ENCODE results near the gene GPR153. TPM values are rescaled to one million over a fixed set of nuclear protein-coding genes. Genes with fewer than 3 reads are reported as not detected.
A peak's percentile ranks its signal among the peaks of the same experiment; 100 is the strongest.

GPR153 gene
- total RNA-seq, 1 experiment from 2014 or later: 3.2 TPM

DNA sequence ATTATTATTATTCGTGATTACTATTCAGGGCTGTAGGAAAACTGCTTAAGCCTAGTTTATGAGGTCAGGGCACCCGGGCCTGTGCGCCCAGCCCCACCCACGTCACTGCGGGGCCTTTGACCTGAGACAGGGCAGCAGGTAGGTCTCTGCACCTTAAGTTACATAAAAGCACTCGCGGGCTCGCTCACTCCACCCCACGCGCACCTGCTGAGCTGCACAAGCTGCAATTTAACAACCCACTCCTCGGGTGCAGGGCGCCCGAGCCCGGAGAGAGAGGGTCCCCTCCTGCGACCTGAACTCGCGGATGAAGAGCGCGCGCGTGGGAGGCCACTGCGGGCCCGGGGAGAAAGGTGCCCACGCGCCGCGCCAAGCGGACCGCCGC lies 25.6 kb downstream of the GPR153 start:
- Histone ChIP-seq H3K4me1 (0 out of 2 replicates have a peak, but pooled peaks cover 12% of the 10 kb centered on the region), H3K36me3 (ENCODE audit: control insufficient read depth, insufficient read depth, low read length) (peaks cover 2% of the 10 kb centered on the region; the same call in 1 of the 2 replicates), H3K9me3 (no peaks in the 10 kb centered on the region), H3K4me3 (ENCODE audit: low read depth, low read length) (peak overlapping the region; percentile 58), H3K27me3 (replicated peaks; ENCODE audit: control insufficient read depth, insufficient read depth, low read length) (no peaks in the 10 kb centered on the region)
- BruUV-seq (replicated peaks): no TSS peak
- ChIA-PET POLR2A (interaction anchor here (0.6 to 1.7 kb wide), 4 partner anchors 10 to 102 kb away, joined by 3 to 6 read pairs (median 4); partner anchors contain the start of gene RNF207), CTCF (interaction anchor here (1.0 kb wide), 1 partner anchor 29 kb away, joined by 5 read pairs; no protein-coding TSS in a partner anchor)
- Mint-ChIP-seq H3K36me3 (ENCODE audit: insufficient read depth, unreplicated experiment) (peaks cover 35% of the 10 kb centered on the region), H3K9me3 (ENCODE audit: unreplicated experiment) (no peaks in the 10 kb centered on the region), H3K27ac (ENCODE audit: unreplicated experiment) (peak overlapping the region; percentile 69), H3K4me1 (ENCODE audit: low read depth, unreplicated experiment) (no peaks in the 10 kb centered on the region), H3K27me3 (ENCODE audit: insufficient read depth, unreplicated experiment) (no peaks in the 10 kb centered on the region), H3K4me3 (ENCODE audit: unreplicated experiment) (peak overlapping the region; percentile 74)
- TF ChIP-seq, protein P1, sequence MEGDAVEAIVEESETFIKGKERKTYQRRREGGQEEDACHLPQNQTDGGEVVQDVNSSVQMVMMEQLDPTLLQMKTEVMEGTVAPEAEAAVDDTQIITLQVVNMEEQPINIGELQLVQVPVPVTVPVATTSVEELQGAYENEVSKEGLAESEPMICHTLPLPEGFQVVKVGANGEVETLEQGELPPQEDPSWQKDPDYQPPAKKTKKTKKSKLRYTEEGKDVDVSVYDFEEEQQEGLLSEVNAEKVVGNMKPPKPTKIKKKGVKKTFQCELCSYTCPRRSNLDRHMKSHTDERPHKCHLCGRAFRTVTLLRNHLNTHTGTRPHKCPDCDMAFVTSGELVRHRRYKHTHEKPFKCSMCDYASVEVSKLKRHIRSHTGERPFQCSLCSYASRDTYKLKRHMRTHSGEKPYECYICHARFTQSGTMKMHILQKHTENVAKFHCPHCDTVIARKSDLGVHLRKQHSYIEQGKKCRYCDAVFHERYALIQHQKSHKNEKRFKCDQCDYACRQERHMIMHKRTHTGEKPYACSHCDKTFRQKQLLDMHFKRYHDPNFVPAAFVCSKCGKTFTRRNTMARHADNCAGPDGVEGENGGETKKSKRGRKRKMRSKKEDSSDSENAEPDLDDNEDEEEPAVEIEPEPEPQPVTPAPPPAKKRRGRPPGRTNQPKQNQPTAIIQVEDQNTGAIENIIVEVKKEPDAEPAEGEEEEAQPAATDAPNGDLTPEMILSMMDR (IDR thresholded peaks at IDR 0.05; ENCODE audit: insufficient read depth in 1 of 2, low read depth in 1 of 2, low read length in 1 of 2, severe bottlenecking in 1 of 2, unreplicated experiment in 1 of 2): no peak
- peak in 1 of 2 experiments; percentile 32 for DNase-seq
- intact Hi-C loops (cut with micrococcal nuclease; ENCODE audit: unreplicated experiment): loop anchor here (5.0 kb wide), 1 partner anchor 38 kb away; the partner anchor contains the start of gene RPL22

DNA sequence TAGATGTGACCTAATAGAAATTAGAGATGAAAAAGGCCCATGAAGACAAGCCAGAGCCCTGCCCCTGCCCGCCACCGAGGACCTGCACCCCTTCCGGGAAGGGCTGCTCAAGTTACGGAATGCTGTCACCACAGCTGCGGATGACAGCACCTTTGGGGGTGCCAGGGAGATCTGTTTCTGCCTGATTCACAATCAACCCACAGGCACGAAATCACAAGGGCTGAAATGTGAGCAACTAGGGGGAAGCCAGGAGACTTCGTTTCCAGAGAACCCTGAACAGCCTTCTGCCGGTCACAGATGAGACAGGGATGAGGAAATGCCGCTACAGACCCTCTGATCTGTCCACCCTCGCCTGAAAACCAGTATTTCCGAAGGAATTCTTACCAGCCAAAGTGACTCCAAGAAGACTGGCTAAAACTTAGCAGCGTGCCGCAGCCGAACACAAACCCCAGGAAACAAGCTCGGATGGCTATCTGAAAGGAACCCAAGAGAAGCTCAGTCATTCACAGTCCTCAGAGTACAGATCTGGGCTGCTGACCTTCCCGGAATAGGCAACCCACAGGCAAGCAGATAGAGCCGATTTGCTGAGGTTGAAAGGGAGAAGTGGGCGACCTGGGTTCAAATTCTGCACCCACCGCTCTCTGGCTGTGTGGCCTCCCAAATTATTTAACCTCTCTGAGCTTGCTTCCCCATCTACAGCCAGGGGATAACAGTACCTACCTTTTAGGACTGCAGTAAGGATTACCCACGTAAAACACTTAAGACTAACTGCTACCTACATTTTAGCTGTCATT lies 26.2 kb downstream of the GPR153 start:
- H3K4me3 ChIP-seq (ENCODE audit: low read depth, low read length): peak overlapping the region; percentile 58
- TF ChIP-seq, protein P1 (IDR thresholded peaks at IDR 0.05; ENCODE audit: insufficient read depth in 1 of 2, low read depth in 1 of 2, low read length in 1 of 2, severe bottlenecking in 1 of 2, unreplicated experiment in 1 of 2): no peak
- no peaks in the 10 kb centered on the region for H3K27me3 Mint-ChIP-seq (ENCODE audit: insufficient read depth, unreplicated experiment)
- intact Hi-C loops (cut with micrococcal nuclease; ENCODE audit: unreplicated experiment): loop anchor here (5.0 kb wide), 1 partner anchor 37 kb away; the partner anchor contains the start of gene RPL22
- no peaks in the 10 kb centered on the region for H3K4me1 Mint-ChIP-seq (ENCODE audit: low read depth, unreplicated experiment)
- DNase-seq: no peak
- peak overlapping the region; percentile 69 for H3K27ac Mint-ChIP-seq (ENCODE audit: unreplicated experiment)
- no peaks in the 10 kb centered on the region for H3K9me3 ChIP-seq
- CTCF ChIA-PET: interaction anchor here (0.7 to 1.0 kb wide), 2 partner anchors 11 to 28 kb away, joined by 4 to 5 read pairs; no protein-coding TSS in a partner anchor
- peaks cover 2% of the 10 kb centered on the region; the same call in 1 of the 2 replicates for H3K36me3 ChIP-seq (ENCODE audit: control insufficient read depth, insufficient read depth, low read length)
- no TSS peak for BruUV-seq (replicated peaks)
- peak overlapping the region; percentile 74 for H3K4me3 Mint-ChIP-seq (ENCODE audit: unreplicated experiment)
- no peaks in the 10 kb centered on the region for H3K27me3 ChIP-seq (replicated peaks; ENCODE audit: control insufficient read depth, insufficient read depth, low read length)
- no peaks in the 10 kb centered on the region for H3K9me3 Mint-ChIP-seq (ENCODE audit: unreplicated experiment)
- peaks cover 40% of the 10 kb centered on the region for H3K36me3 Mint-ChIP-seq (ENCODE audit: insufficient read depth, unreplicated experiment)
- POLR2A ChIA-PET: interaction anchor here (1.7 kb wide), 1 partner anchor 29 kb away, joined by 6 read pairs; the partner anchor contains the start of gene RNF207
- H3K4me1 ChIP-seq: 0 out of 2 replicates have a peak, but pooled peaks cover 8% of the 10 kb centered on the region

DNA sequence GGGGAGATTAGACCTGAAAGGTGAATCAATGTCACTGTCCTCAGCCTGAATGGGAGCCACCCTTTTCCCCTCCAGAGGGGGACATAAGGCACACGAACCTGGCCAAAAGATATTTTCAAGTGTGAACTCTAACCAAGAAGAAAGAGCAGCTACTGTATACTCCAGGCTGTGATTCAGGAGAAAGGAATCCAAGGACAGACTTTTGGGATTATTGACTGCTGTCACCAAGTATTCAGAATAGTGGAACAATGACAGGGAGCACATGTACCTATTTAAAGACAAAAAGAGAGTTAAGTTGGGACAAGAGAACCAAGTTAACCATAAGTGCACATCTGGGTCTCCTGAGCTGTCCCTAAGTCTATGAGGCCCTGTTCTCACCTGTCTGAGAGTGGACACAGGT lies 27.5 kb downstream of the GPR153 start:
- Histone ChIP-seq H3K36me3 (ENCODE audit: control insufficient read depth, insufficient read depth, low read length) (peaks cover 2% of the 10 kb centered on the region; the same call in 1 of the 2 replicates), H3K27me3 (replicated peaks; ENCODE audit: control insufficient read depth, insufficient read depth, low read length) (no peaks in the 10 kb centered on the region), H3K4me1 (0 out of 2 replicates have a peak, but pooled peaks cover 5% of the 10 kb centered on the region), H3K9me3 (no peaks in the 10 kb centered on the region), H3K4me3 (ENCODE audit: low read depth, low read length) (no peak overlapping the region)
- no peak for DNase-seq
- TF ChIP-seq, protein P1 (IDR thresholded peaks at IDR 0.05; ENCODE audit: insufficient read depth in 1 of 2, low read depth in 1 of 2, low read length in 1 of 2, severe bottlenecking in 1 of 2, unreplicated experiment in 1 of 2): no peak
- peaks cover 50% of the 10 kb centered on the region for H3K36me3 Mint-ChIP-seq (ENCODE audit: insufficient read depth, unreplicated experiment)
- no peaks in the 10 kb centered on the region for H3K9me3 Mint-ChIP-seq (ENCODE audit: unreplicated experiment)
- intact Hi-C loops (cut with micrococcal nuclease; ENCODE audit: unreplicated experiment): no loop called here
- H3K4me3 Mint-ChIP-seq (ENCODE audit: unreplicated experiment): no peak overlapping the region
- no TSS peak for BruUV-seq (replicated peaks)
- ChIA-PET POLR2A (no interaction called here), CTCF (interaction anchor here (1.2 kb wide), 1 partner anchor 35 kb away, joined by 3 read pairs; no protein-coding TSS in a partner anchor)
- no peaks in the 10 kb centered on the region for H3K27me3 Mint-ChIP-seq (ENCODE audit: insufficient read depth, unreplicated experiment)
- no peak overlapping the region for H3K27ac Mint-ChIP-seq (ENCODE audit: unreplicated experiment)
- H3K4me1 Mint-ChIP-seq (ENCODE audit: low read depth, unreplicated experiment): no peaks in the 10 kb centered on the region

Measured in Caco-2 (cell line).